B cell (primary cell): ENCODE data around the gene RELB.

Experiments used
- CTCF ChIP-seq: fragments of 200-600 bp; IDR thresholded peaks from one replicate; pipeline ENCODE4 v1.8.0; 2022; ENCODE audit warnings: antibody characterized with exemption, mild to moderate bottlenecking
- EZH2 ChIP-seq: IDR thresholded peaks from 2 replicates; pipeline ENCODE4 v1.6.1; 2012; ENCODE audit warnings: borderline replicate concordance, low read depth, mild to moderate bottlenecking, moderate library complexity, low read length; ENCODE audit not compliant: insufficient read depth, poor library complexity, severe bottlenecking

GRCh38 chr19:44993926-44994537 lies 7.2 kb upstream of the RELB start:
- TF ChIP-seq EZH2 (no peak), CTCF (no peak)
